Naive B cell (primary cell): ENCODE data around the gene EDNRA. TPM values are rescaled to one million over a fixed set of nuclear protein-coding genes. Genes with fewer than 3 reads are reported as not detected.
A peak's percentile ranks its signal among the peaks of the same experiment; 100 is the strongest.
"Not testable (repeated sequence)": the region's sequence is repeated elsewhere in the genome, so short reads cannot be mapped to it uniquely, and the experiment has no call there.

Source experiments
- ATAC-seq, 2 donors: fragments of 150-1000 bp; cut with Tn5 transposase; 2 replicates each; pipeline ENCODE4 v1.10.0; 2021; ENCODE audit warnings: low read depth in 2 of 2, mild to moderate bottlenecking in 2 of 2, moderate library complexity in 2 of 2
- DNase-seq: peaks from one replicate; pipeline ENCODE4 v3.0.0; 2022
- H3K27ac Mint-ChIP-seq, 6 donors: one replicate each; pipeline ENCODE4 v1.8.0; 2020 to 2022; ENCODE audit warnings: mild to moderate bottlenecking in 6 of 6, mixed read lengths in 6 of 6, moderate library complexity in 5 of 6, inconsistent platforms in 2 of 6
- H3K27me3 Mint-ChIP-seq, 3 donors: one replicate each; pipeline ENCODE4 v1.8.0; 2021 to 2022; ENCODE audit warnings: mixed read lengths in 3 of 3, mild to moderate bottlenecking in 1 of 3
- H3K36me3 Mint-ChIP-seq, 2 donors: one replicate each; pipeline ENCODE4 v1.8.0; 2020 to 2022; ENCODE audit warnings: mixed read lengths in 2 of 2, inconsistent platforms in 1 of 2, mild to moderate bottlenecking in 1 of 2
- H3K4me1 Mint-ChIP-seq, 3 donors: one replicate each; pipeline ENCODE4 v1.8.0; 2020 to 2022; ENCODE audit warnings: mixed read lengths in 3 of 3, inconsistent platforms in 1 of 3, mild to moderate bottlenecking in 1 of 3, moderate library complexity in 1 of 3
- H3K4me3 Mint-ChIP-seq, 8 donors: one replicate each; pipeline ENCODE4 v1.8.0; 2020 to 2022; ENCODE audit warnings: mild to moderate bottlenecking in 8 of 8, mixed read lengths in 8 of 8, moderate library complexity in 8 of 8, inconsistent platforms in 2 of 8
- H3K9me3 Mint-ChIP-seq, 7 donors: one replicate each; pipeline ENCODE4 v1.8.0; 2020 to 2022; ENCODE audit warnings: mixed read lengths in 7 of 7, mild to moderate bottlenecking in 5 of 7, inconsistent platforms in 2 of 7, moderate library complexity in 1 of 7
- polyA plus RNA-seq, 6 donors: library from polyadenylated mRNA; unstranded; fragments of 300-500 nt; fragmentation: Illumina TruSeq; gene quantifications; one replicate each; pipeline ENCODE4 v1.2.3, GENCODE V29; 2021; ENCODE audit warnings: low read depth in 6 of 6

The EDNRA gene
- not detected for polyA plus RNA-seq

GRCh38 chr4:147480891-147481576 is at the start of gene EDNRA:
TSS of gene EDNRA (plus strand) at chr4:147481097. CDS start at chr4:147485682, 4,585 bp downstream.
- Mint-ChIP-seq H3K9me3 (peaks cover 0 to 10% (median 4%) of the 10 kb centered on the region in 7 donors), H3K27me3 (peaks cover 18 to 24% (median 19%) of the 10 kb centered on the region in 3 donors), H3K4me1 (no peaks in the 10 kb centered on the region), H3K4me3 (peak within 1 kb of the TSS in 1 of 8 donors; percentile 37), H3K36me3 (no peaks in the 10 kb centered on the region), H3K27ac (no peak within 1 kb of the TSS)
- ATAC-seq (no peak), DNase-seq (no peak)

DNA sequence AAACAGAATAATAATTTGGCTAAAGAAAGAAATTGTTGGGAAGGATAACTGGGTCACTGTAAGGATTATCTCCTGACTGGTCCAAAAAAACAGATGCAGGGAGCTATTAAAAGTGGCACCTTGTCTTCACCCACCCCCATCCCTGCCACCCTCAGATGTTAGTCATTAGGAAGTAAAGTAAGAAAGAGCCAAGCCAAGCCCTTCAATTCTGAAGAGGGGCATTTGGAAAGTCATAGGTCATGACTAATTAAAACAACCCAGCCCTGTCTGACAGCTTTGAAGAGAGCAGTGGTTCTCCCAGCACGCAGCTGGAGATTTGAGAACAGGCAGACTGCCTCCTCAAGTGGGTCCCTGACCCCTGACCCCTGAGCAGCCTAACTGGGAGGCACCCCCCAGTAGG is 46.5 kb upstream of the EDNRA start:
- not testable (repeated sequence) for ATAC-seq, H3K27me3 Mint-ChIP-seq, H3K4me3 Mint-ChIP-seq, H3K4me1 Mint-ChIP-seq, H3K27ac Mint-ChIP-seq, DNase-seq, H3K36me3 Mint-ChIP-seq
- H3K9me3 Mint-ChIP-seq, result peaks cover 3 to 36% (median 9%) of the 10 kb centered on the region in 7 donors

DNA sequence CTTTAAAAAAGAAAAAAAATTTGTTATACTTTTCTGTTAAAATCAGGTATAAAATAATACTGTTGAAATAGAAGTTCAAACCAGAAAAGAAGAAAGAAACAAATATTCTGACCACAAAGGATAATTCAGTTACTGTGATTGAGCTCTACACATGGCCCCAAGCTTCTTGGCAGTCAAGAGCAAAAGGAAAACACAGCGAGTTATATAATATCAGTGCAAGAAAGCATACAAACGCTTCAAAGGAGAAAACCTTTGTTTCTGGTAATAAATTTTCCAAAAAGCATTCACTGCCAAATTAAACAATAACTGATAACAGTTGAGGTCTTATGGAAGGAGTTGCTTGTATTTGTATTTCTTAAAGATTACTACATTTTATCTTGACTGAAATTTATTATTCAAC is 40.5 kb upstream of the EDNRA start:
- Mint-ChIP-seq H3K27me3 (no peaks in the 10 kb centered on the region), H3K4me1 (no peaks in the 10 kb centered on the region), H3K4me3 (no peak overlapping the region), H3K27ac (no peak overlapping the region), H3K36me3 (no peaks in the 10 kb centered on the region), H3K9me3 (peaks cover 0 to 16% (median 8%) of the 10 kb centered on the region in 7 donors)
- no peak for DNase-seq
- no peak for ATAC-seq

GRCh38 chr4:147447786-147448185 is 33.1 kb upstream of the EDNRA start:
- no peaks in the 10 kb centered on the region for H3K4me1 Mint-ChIP-seq
- no peak overlapping the region for H3K4me3 Mint-ChIP-seq
- H3K36me3 Mint-ChIP-seq, result no peaks in the 10 kb centered on the region
- no peak for ATAC-seq
- H3K27ac Mint-ChIP-seq, result no peak overlapping the region
- no peaks in the 10 kb centered on the region for H3K27me3 Mint-ChIP-seq
- peaks cover 0 to 13% (median 5%) of the 10 kb centered on the region in 7 donors for H3K9me3 Mint-ChIP-seq
- no peak for DNase-seq

DNA sequence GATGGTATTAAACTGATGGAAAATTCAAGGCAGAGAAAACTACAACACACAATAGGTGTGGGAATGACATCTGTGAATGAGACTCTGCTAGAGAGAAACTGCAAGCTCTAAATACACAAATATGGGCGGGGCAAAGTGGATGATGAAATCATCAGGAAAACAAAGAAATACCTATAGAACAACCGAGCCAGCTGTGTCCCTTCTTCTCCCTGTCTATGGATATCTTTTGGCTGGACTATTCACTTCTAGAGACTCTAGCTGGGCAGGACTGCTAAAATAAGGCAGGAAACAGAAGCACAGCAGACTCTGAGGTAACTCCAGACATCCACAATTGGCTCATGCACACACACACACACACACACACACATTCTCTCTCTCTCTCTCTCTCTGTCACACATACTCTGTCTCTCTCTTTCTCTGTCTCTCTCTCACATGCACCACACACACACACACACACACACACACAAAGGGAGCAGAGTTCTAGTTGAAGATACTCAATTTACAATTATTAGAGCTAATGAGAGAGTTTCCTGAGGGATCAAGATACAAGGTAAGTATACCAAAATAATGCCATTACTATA is 27.2 kb upstream of the EDNRA start:
- no peak for ATAC-seq
- Mint-ChIP-seq H3K27ac (no peak overlapping the region), H3K27me3 (no peaks in the 10 kb centered on the region), H3K4me1 (no peaks in the 10 kb centered on the region), H3K36me3 (no peaks in the 10 kb centered on the region), H3K9me3 (peaks cover 0 to 6% (median 3%) of the 10 kb centered on the region in 7 donors), H3K4me3 (no peak overlapping the region)
- DNase-seq, result no peak

DNA sequence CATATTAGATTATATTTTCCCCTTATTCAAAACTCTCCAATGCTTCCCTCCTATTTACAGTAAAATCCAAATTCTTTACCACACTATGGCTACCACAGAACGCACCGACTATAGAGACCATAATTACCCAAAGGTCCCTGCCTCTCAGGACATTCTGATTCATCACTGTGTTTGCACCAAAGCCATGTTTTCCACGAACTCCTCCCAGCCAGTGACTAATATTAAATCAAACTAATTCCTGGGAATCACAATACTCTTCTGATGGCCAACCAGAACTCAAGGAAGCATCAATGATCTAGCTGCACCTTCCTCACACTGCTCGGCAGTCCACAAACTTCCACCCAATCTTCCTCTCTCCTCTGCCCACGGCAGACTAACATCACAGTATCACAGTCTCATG is 24.2 kb upstream of the EDNRA start:
- Mint-ChIP-seq H3K4me1 (no peaks in the 10 kb centered on the region), H3K27ac (no peak overlapping the region), H3K36me3 (no peaks in the 10 kb centered on the region), H3K9me3 (peaks cover 0 to 6% (median 3%) of the 10 kb centered on the region in 7 donors), H3K4me3 (no peak overlapping the region), H3K27me3 (no peaks in the 10 kb centered on the region)
- DNase-seq, result no peak
- no peak for ATAC-seq

DNA sequence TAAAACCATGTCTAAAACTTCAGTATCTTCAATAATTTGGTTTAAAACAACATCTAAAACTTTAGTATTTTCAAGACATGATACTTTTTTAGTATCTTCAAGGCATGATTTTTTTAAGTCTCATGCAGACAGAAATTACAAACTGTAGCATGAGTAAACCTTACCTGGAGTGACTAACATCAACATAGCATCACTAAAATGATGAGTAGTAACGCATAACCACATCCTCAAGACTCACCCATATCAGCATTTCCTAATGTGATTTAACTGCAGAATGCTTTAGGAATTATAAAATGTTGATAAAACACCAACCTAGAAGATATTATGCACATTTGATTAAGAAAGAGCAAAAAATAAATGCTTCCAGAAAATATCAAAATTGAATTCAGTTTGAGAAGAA is 19.7 kb upstream of the EDNRA start:
- no peak for ATAC-seq
- H3K9me3 Mint-ChIP-seq, result peaks cover 5 to 25% (median 10%) of the 10 kb centered on the region in 7 donors
- no peak overlapping the region for H3K27ac Mint-ChIP-seq

DNA sequence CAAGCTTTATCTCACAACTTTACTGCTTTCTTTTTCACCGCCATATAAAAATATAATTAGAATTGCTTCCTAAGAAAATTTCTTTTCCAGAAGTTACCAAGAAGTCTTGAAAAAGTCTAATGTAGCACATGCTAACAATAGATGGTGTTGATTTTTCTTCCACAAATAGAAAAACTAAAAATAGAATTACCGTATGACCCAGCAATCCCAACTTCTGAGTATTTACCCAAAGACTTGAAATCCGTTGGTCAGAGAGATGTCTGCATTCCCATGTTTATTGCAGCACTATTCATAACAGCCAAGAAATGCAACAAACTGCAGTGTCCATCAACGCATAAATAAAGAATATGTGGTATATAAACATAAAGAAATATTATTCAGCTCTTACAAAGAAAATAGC is 17.8 kb upstream of the EDNRA start:
- DNase-seq, result no peak
- Mint-ChIP-seq H3K27ac (no peak overlapping the region), H3K27me3 (no peaks in the 10 kb centered on the region), H3K4me1 (no peaks in the 10 kb centered on the region), H3K36me3 (no peaks in the 10 kb centered on the region), H3K4me3 (no peak overlapping the region), H3K9me3 (peaks cover 6 to 25% (median 11%) of the 10 kb centered on the region in 7 donors)
- no peak for ATAC-seq

More for the DNA sequence above, 19.7 kb upstream of the EDNRA start:
- H3K4me1 Mint-ChIP-seq, result no peaks in the 10 kb centered on the region
- no peaks in the 10 kb centered on the region for H3K36me3 Mint-ChIP-seq
- H3K4me3 Mint-ChIP-seq, result no peak overlapping the region
- no peak for DNase-seq
- no peaks in the 10 kb centered on the region for H3K27me3 Mint-ChIP-seq

DNA sequence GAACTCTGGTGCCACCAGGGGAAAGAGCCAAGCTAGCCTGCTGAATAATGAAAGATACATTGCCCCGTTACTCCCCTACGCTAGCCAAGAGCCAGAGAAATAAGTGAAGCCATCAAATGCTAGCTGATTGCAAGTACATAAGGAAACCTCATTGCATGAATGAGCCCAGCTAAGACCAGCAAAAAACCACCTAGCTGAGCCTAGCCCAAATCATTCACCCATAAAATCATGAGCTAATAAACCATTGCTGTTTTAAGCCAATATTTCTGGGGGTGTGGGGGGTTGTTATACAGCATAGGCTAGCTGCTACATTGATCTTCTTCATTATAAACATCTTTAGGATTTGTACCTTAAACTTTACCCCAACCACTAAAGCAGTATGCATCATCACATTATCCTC is 15.4 kb upstream of the EDNRA start:
- Mint-ChIP-seq H3K4me3 (no peak overlapping the region), H3K27me3 (no peaks in the 10 kb centered on the region), H3K4me1 (no peaks in the 10 kb centered on the region), H3K27ac (no peak overlapping the region), H3K36me3 (no peaks in the 10 kb centered on the region), H3K9me3 (peaks cover 6 to 25% (median 12%) of the 10 kb centered on the region in 7 donors)
- ATAC-seq (no peak), DNase-seq (no peak)

DNA sequence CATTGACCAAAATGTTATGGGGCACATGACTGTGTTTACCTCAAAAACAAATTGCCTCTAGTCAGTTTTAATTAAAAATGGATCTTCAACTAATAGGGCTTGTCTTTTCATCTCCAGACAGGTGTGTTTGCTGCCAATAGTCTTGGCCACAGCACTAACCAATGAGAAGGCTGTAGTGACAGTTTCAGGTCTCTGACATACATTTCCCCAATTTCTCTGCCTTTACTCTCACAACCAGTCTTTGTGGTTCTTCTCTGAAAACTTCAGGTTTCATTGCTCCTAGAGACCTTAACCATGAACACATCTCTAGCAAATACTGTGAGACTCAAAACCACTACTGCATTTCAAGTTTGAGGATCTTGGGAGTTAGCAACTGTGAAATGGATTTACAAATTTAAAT is 3.5 kb upstream of the EDNRA start:
- no peak for DNase-seq
- H3K9me3 Mint-ChIP-seq, result peaks cover 0 to 13% (median 4%) of the 10 kb centered on the region in 7 donors
- no peaks in the 10 kb centered on the region for H3K36me3 Mint-ChIP-seq
- peaks cover 11 to 20% (median 15%) of the 10 kb centered on the region in 3 donors for H3K27me3 Mint-ChIP-seq
- H3K4me1 Mint-ChIP-seq, result no peaks in the 10 kb centered on the region
- ATAC-seq, result no peak
- no peak overlapping the region for H3K27ac Mint-ChIP-seq
- no peak overlapping the region for H3K4me3 Mint-ChIP-seq

- Mint-ChIP-seq H3K4me1 (no peaks in the 10 kb centered on the region), H3K27me3 (peaks cover 18 to 24% (median 19%) of the 10 kb centered on the region in 3 donors), H3K4me3 (no peak overlapping the region), H3K36me3 (no peaks in the 10 kb centered on the region), H3K27ac (no peak overlapping the region), H3K9me3 (peaks cover 0 to 11% (median 4%) of the 10 kb centered on the region in 7 donors)
- ATAC-seq (no peak), DNase-seq (no peak)
These were observed 1.5 kb upstream of the EDNRA start for GRCh38 chr4:147479376-147479775.

- no peak for ATAC-seq
- H3K4me3 Mint-ChIP-seq, result no peak overlapping the region
- H3K4me1 Mint-ChIP-seq, result no peaks in the 10 kb centered on the region
- no peaks in the 10 kb centered on the region for H3K36me3 Mint-ChIP-seq
- no peak overlapping the region for H3K27ac Mint-ChIP-seq
- H3K27me3 Mint-ChIP-seq, result peaks cover 18 to 24% (median 19%) of the 10 kb centered on the region in 3 donors
- H3K9me3 Mint-ChIP-seq, result peaks cover 0 to 10% (median 4%) of the 10 kb centered on the region in 7 donors
- DNase-seq, result no peak
These were observed 1.1 kb upstream of the EDNRA start for GRCh38 chr4:147479786-147480185.

DNA sequence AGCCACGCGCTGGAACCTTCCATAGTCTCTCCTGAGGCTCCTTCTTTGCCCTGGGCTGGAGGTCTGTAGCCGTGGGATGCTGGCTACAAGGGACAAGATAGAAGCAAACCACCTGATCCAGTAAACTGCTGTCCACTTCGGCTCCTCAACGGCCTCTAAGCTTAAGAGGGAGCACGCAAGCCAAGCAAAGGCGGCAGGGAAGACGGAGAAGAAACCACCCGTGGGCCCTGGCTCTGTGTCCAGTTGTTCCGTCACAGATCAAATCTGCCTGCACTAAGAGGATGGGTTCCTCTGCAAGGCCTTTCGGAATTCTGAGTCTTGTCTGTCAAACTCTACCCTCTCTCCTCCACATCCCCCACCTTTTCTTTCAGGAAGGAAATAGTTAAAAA is 401 bp upstream of the EDNRA start:
- DNase-seq (no peak), ATAC-seq (no peak)
- Mint-ChIP-seq H3K9me3 (peaks cover 0 to 10% (median 4%) of the 10 kb centered on the region in 7 donors), H3K27me3 (peaks cover 18 to 24% (median 19%) of the 10 kb centered on the region in 3 donors), H3K4me3 (no peak overlapping the region), H3K36me3 (no peaks in the 10 kb centered on the region), H3K4me1 (no peaks in the 10 kb centered on the region), H3K27ac (no peak overlapping the region)

GRCh38 chr4:147481577-147482109 is 746 bp downstream of the EDNRA start:
- H3K27ac Mint-ChIP-seq, result no peak overlapping the region
- H3K4me3 Mint-ChIP-seq, result no peak overlapping the region
- H3K36me3 Mint-ChIP-seq, result no peaks in the 10 kb centered on the region
- H3K4me1 Mint-ChIP-seq, result no peaks in the 10 kb centered on the region
- DNase-seq, result no peak
- ATAC-seq, result no peak
- H3K27me3 Mint-ChIP-seq, result peaks cover 18 to 24% (median 19%) of the 10 kb centered on the region in 3 donors
- peaks cover 0 to 7% (median 4%) of the 10 kb centered on the region in 7 donors for H3K9me3 Mint-ChIP-seq
